ENCODE measurements around the gene RNH1.

GRCh38 chr11:461626-462025 lies 45.4 kb downstream of the RNH1 start:
- TF ChIP-seq CTCF (IDR thresholded peaks at IDR 0.05): no peak
- no peak for TF ChIP-seq MAX (IDR thresholded peaks at IDR 0.05; ENCODE audit: low read depth)
- no peak for TF ChIP-seq RCOR1 (IDR thresholded peaks at IDR 0.05; ENCODE audit: low read length)
- no peak for TF ChIP-seq JUND (IDR thresholded peaks at IDR 0.05)
- TF ChIP-seq PBX3 (IDR thresholded peaks at IDR 0.05): no peak
- no peak for TF ChIP-seq SIN3A (IDR thresholded peaks at IDR 0.05; ENCODE audit: borderline replicate concordance, low read depth, low read length)
- no peak for TF ChIP-seq EZH2phosphoT487 (IDR thresholded peaks at IDR 0.05; ENCODE audit: borderline replicate concordance, low read depth)
- TF ChIP-seq TEAD4 (IDR thresholded peaks at IDR 0.05; ENCODE audit: borderline replicate concordance, insufficient read depth): no peak
- TF ChIP-seq CHD2 (IDR thresholded peaks at IDR 0.05; ENCODE audit: low read length, partially characterized antibody): no peak
- TF ChIP-seq RAD21 (IDR thresholded peaks at IDR 0.05; ENCODE audit: low read length): no peak

Data from SK-N-SH (cell line).